SK-N-SH (cell line): Measurements from ENCODE around the gene BCO2. TPM values are rescaled to one million over a fixed set of nuclear protein-coding genes. Genes with fewer than 3 reads are reported as not detected.

ENCODE experiments used
- CTCF ChIA-PET: fragments of 300-600, 350-600 bp; formaldehyde crosslinking; extraction: SDS; loops from one replicate; lab custom pipeline; 2021; lab: Yijun Ruan, JAX
- POLR2A ChIA-PET: fragments of 350-600 bp; sonication (Branson Sonifier 250); formaldehyde crosslinking; extraction: SDS; loops from one replicate; lab custom pipeline; 2020; ENCODE audit warnings: antibody characterized with exemption, inconsistent platforms; lab: Yijun Ruan, JAX
- DNase-seq: peaks from one replicate; pipeline ENCODE4 v3.0.0; 2012
- H2AFZ ChIP-seq: fragments of 200-600 bp; sonication (generic); 2 replicates; pipeline ENCODE4 v1.8.1; 2016; ENCODE audit warnings: antibody characterized with exemption, mild to moderate bottlenecking, low read depth
- H3F3A ChIP-seq: fragments of 200-600 bp; sonication (generic); replicated peaks from 2 replicates; pipeline ENCODE3; 2016; ENCODE audit warnings: antibody characterized with exemption, mild to moderate bottlenecking; ENCODE audit not compliant: insufficient read depth
- H3K27ac ChIP-seq, 2 experiments: fragments of 200-500 bp in 1 of 2; fragments of 200-600 bp in 1 of 2; sonication (Bioruptor generic) in 1 of 2; sonication (generic), shearing (Covaris generic) in 1 of 2; 2 replicates each; pipeline versions ENCODE4 v1.5.1 to v1.6.1; 2014 to 2016; ENCODE audit warnings: low read depth in 2 of 2, inconsistent platforms in 1 of 2, low read length in 1 of 2, mild to moderate bottlenecking in 1 of 2, mixed read lengths in 1 of 2
- H3K27me3 ChIP-seq: fragments of 200-600 bp; sonication (generic), shearing (Covaris generic); 2 replicates; pipeline ENCODE4 v1.6.1; 2016; ENCODE audit warnings: mixed run types; ENCODE audit not compliant: insufficient read depth
- H3K36me3 ChIP-seq, 2 experiments: fragments of 200-500 bp in 1 of 2; fragments of 200-600 bp in 1 of 2; sonication (Bioruptor generic) in 1 of 2; sonication (generic) in 1 of 2; replicated peaks in 1 of 2; 2 replicates each; pipeline versions ENCODE3 to v1.5.1; 2014 to 2016; ENCODE audit warnings: low read length in 1 of 2, mild to moderate bottlenecking in 1 of 2; ENCODE audit not compliant: insufficient read depth in 2 of 2, control insufficient read depth in 1 of 2
- H3K4me1 ChIP-seq, 2 experiments: fragments of 200-500 bp in 1 of 2; fragments of 200-600 bp in 1 of 2; sonication (Bioruptor generic) in 1 of 2; sonication (generic), shearing (Covaris generic) in 1 of 2; 2 replicates each; pipeline versions ENCODE4 v1.5.1 to v1.6.1; 2014 to 2016; ENCODE audit warnings: low read depth in 1 of 2, low read length in 1 of 2, mixed run types in 1 of 2; ENCODE audit not compliant: insufficient read depth in 2 of 2, control insufficient read depth in 1 of 2
- H3K4me2 ChIP-seq: fragments of 200-600 bp; sonication (generic), shearing (Covaris generic); 2 replicates; pipeline ENCODE4 v1.6.1; 2017; ENCODE audit warnings: mixed run types
- H3K4me3 ChIP-seq, 2 experiments: fragments of 200-500 bp in 1 of 2; fragments of 200-600 bp in 1 of 2; sonication (Bioruptor generic) in 1 of 2; sonication (generic), shearing (Covaris generic) in 1 of 2; 2 replicates each; pipeline versions ENCODE4 v1.5.1 to v1.8.1; 2014 to 2016; ENCODE audit warnings: low read depth in 2 of 2, inconsistent platforms in 1 of 2, low read length in 1 of 2, mild to moderate bottlenecking in 1 of 2, mixed read lengths in 1 of 2, moderate library complexity in 1 of 2
- H3K79me2 ChIP-seq: fragments of 200-600 bp; sonication (generic); 2 replicates; pipeline ENCODE4 v1.8.1; 2017; ENCODE audit warnings: mild to moderate bottlenecking; ENCODE audit not compliant: insufficient read depth
- H3K9ac ChIP-seq: fragments of 200-600 bp; sonication (generic); 2 replicates; pipeline ENCODE4 v1.6.1; 2017; ENCODE audit warnings: mixed run types
- H3K9me2 ChIP-seq: fragments of 200-600 bp; sonication (generic); 2 replicates; pipeline ENCODE4 v1.6.1; 2017; ENCODE audit warnings: mixed run types
- H3K9me3 ChIP-seq: fragments of 200-600 bp; sonication (generic); 2 replicates; pipeline ENCODE4 v1.6.1; 2017; ENCODE audit warnings: mixed run types, mild to moderate bottlenecking, moderate library complexity
- H4K20me1 ChIP-seq: fragments of 200-600 bp; sonication (generic); 2 replicates; pipeline ENCODE4 v1.6.1; 2017; ENCODE audit warnings: mild to moderate bottlenecking, mixed run types; ENCODE audit not compliant: insufficient read depth
- EP300 ChIP-seq, 2 experiments: IDR thresholded peaks; 2 replicates each; pipeline versions ENCODE4 v1.4.0 to v1.6.1; 2012; ENCODE audit warnings: borderline replicate concordance in 1 of 2, low read depth in 1 of 2, low read length in 1 of 2
- EZH2phosphoT487 ChIP-seq: fragments of 200-600 bp; sonication (generic); IDR thresholded peaks from 2 replicates; pipeline ENCODE4 v1.6.1; 2017; ENCODE audit warnings: low read depth, mixed run types, mild to moderate bottlenecking, antibody characterized with exemption, moderate library complexity, borderline replicate concordance
- FOXJ3 ChIP-seq: sonication (generic); formaldehyde crosslinking; IDR thresholded peaks from 2 replicates; pipeline ENCODE4 v1.5.1; 2020; ENCODE audit warnings: mild to moderate bottlenecking, missing genetic modification reagents
- FOXM1 ChIP-seq: IDR thresholded peaks from 2 replicates; pipeline ENCODE4 v1.4.0; 2012; ENCODE audit warnings: low read depth, mild to moderate bottlenecking
- MEF2A ChIP-seq: IDR thresholded peaks from 2 replicates; pipeline ENCODE4 v1.4.0; 2012; ENCODE audit warnings: low read depth, borderline replicate concordance
- MXI1 ChIP-seq: IDR thresholded peaks from 2 replicates; pipeline ENCODE4 v1.6.1; 2012; ENCODE audit warnings: mild to moderate bottlenecking, low read depth, low read length, improper control_type of control experiment
- NFIC ChIP-seq: IDR thresholded peaks from 2 replicates; pipeline ENCODE4 v1.4.0; 2012; ENCODE audit warnings: borderline replicate concordance
- NRF1 ChIP-seq: IDR thresholded peaks from 2 replicates; pipeline ENCODE4 v1.6.1; 2012; ENCODE audit warnings: low read depth, mild to moderate bottlenecking, low read length
- PBX3 ChIP-seq: IDR thresholded peaks from 2 replicates; pipeline ENCODE4; 2012
- SIN3A ChIP-seq: IDR thresholded peaks from 2 replicates; pipeline ENCODE4 v1.6.1; 2012; ENCODE audit warnings: low read depth, mild to moderate bottlenecking, low read length, moderate library complexity, borderline replicate concordance
- TAF1 ChIP-seq: IDR thresholded peaks from 2 replicates; pipeline ENCODE4 v1.6.1; 2012; ENCODE audit warnings: low read depth, mild to moderate bottlenecking, low read length, moderate library complexity, borderline replicate concordance
- TCF12 ChIP-seq: IDR thresholded peaks from 2 replicates; pipeline ENCODE4 v1.4.0; 2012
- USF2 ChIP-seq: fragments of 150-350 bp; IDR thresholded peaks from 2 replicates; pipeline ENCODE4 v1.6.1; 2017; ENCODE audit warnings: antibody characterized with exemption, low read length, low read depth, borderline replicate concordance
- WGBS: methylation state at CpG from one replicate; pipeline ENCODE4 v1.1.6; 2017; ENCODE audit warnings: low lambda C conversion rate; 5-methylcytosine and 5-hydroxymethylcytosine counted together
- polyA plus RNA-seq, 3 experiments: library from polyadenylated mRNA; depleted of rRNA; stranded (reverse); fragments of >200 nt; gene quantifications; 2 replicates each; pipeline ENCODE4 v1.2.3, GENCODE V29; 2012
- TF ChIP-seq, protein P1 (sequence below): IDR thresholded peaks from 2 replicates; pipeline ENCODE4 v1.4.0; 2012; ENCODE audit warnings: low read depth, borderline replicate concordance

Gene BCO2
- polyA plus RNA-seq, 1 of the 3 experiments (the other 2 are of a cell fraction): 0.87 TPM

GRCh38 chr11:112212710-112213109 is 37.4 kb downstream of the BCO2 start (continued):
- TF ChIP-seq TAF1: no peak
- no peak for TF ChIP-seq FOXJ3 (CRISPR knock-in tag)

- Histone ChIP-seq H4K20me1 (no peaks in the 10 kb centered on the region), H3K4me3 (no peak overlapping the region), H3F3A (no peaks in the 10 kb centered on the region), H3K4me2 (no peak overlapping the region), H3K27me3 (no peaks in the 10 kb centered on the region), H3K79me2 (no peaks in the 10 kb centered on the region), H3K36me3 (no peaks in the 10 kb centered on the region), H3K9me2 (no peaks in the 10 kb centered on the region), H2AFZ (no peak overlapping the region), H3K9ac (no peak overlapping the region), H3K27ac (no peak overlapping the region), H3K4me1 (no peaks in the 10 kb centered on the region; a peak in 1 of 4 replicates), H3K9me3 (no peaks in the 10 kb centered on the region)
- TF ChIP-seq EP300 (IDR thresholded peaks at IDR 0.05; ENCODE audit: borderline replicate concordance in 1 of 2, low read depth in 1 of 2, low read length in 1 of 2) (no peak), FOXJ3 (CRISPR knock-in tag) (no peak), MXI1 (no peak), NRF1 (no peak)
- TF ChIP-seq, protein P1, sequence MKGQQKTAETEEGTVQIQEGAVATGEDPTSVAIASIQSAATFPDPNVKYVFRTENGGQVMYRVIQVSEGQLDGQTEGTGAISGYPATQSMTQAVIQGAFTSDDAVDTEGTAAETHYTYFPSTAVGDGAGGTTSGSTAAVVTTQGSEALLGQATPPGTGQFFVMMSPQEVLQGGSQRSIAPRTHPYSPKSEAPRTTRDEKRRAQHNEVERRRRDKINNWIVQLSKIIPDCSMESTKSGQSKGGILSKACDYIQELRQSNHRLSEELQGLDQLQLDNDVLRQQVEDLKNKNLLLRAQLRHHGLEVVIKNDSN: no peak
- CTCF ChIA-PET: interaction anchor here (0.6 to 17.1 kb wide), 2 partner anchors 61 to 236 kb away, joined by 3 to 620 read pairs; partner anchors contain the start of gene PLET1
- 79% methylated on average over 4 of the region's 4 CpGs for WGBS
- no peak for DNase-seq
- POLR2A ChIA-PET: no interaction called here
These were observed 38.4 kb downstream of the BCO2 start for GRCh38 chr11:112213753-112214152.

- Histone ChIP-seq H3K9ac (no peak overlapping the region), H3K9me3 (no peaks in the 10 kb centered on the region), H3K4me2 (no peak overlapping the region), H3K36me3 (no peaks in the 10 kb centered on the region), H3K4me3 (no peak overlapping the region), H4K20me1 (no peaks in the 10 kb centered on the region), H3K4me1 (peaks cover 0 to 4% of the 10 kb centered on the region in 2 experiments; a peak in 2 of 4 replicates), H3K79me2 (no peaks in the 10 kb centered on the region), H3F3A (no peaks in the 10 kb centered on the region), H2AFZ (no peak overlapping the region), H3K9me2 (no peaks in the 10 kb centered on the region), H3K27me3 (no peaks in the 10 kb centered on the region), H3K27ac (no peak overlapping the region)
- ChIA-PET CTCF (interaction anchor here (0.5 to 17.1 kb wide), 2 partner anchors 59 to 328 kb away, joined by 3 to 620 read pairs; partner anchors contain the start of gene PLET1), POLR2A (no interaction called here)
- TF ChIP-seq NRF1: no peak
- TF ChIP-seq USF2: no peak
- no peak for TF ChIP-seq NFIC
- TF ChIP-seq FOXM1: no peak
- TF ChIP-seq EZH2phosphoT487: no peak
- TF ChIP-seq TCF12: no peak
- no peak for TF ChIP-seq MXI1
- no peak for TF ChIP-seq SIN3A
- TF ChIP-seq FOXJ3 (CRISPR knock-in tag): no peak
- no peak for TF ChIP-seq TAF1
- TF ChIP-seq PBX3: no peak
- TF ChIP-seq MEF2A: no peak
- 91% methylated on average over 6 of the region's 6 CpGs for WGBS
- DNase-seq: no peak
These were observed 40.3 kb downstream of the BCO2 start for GRCh38 chr11:112215621-112216020.
